Pulmonary artery endothelial cell (primary cell): ENCODE results near the gene CHRNE. TPM values are rescaled to one million over a fixed set of nuclear protein-coding genes. Genes with fewer than 3 reads are reported as not detected.

Experiments
- DNase-seq: peaks from one replicate; pipeline ENCODE4 v3.0.0-alpha.2; 2011; ENCODE audit warnings: low read depth, low spot score
- total RNA-seq: library from RNA; depleted of rRNA; stranded (reverse); fragments of >200 nt; gene quantifications from 2 replicates; pipeline ENCODE4 v1.2.3, GENCODE V29; 2014

CHRNE gene
- 0.53 and 3.2 TPM in 2 replicates for total RNA-seq

DNA sequence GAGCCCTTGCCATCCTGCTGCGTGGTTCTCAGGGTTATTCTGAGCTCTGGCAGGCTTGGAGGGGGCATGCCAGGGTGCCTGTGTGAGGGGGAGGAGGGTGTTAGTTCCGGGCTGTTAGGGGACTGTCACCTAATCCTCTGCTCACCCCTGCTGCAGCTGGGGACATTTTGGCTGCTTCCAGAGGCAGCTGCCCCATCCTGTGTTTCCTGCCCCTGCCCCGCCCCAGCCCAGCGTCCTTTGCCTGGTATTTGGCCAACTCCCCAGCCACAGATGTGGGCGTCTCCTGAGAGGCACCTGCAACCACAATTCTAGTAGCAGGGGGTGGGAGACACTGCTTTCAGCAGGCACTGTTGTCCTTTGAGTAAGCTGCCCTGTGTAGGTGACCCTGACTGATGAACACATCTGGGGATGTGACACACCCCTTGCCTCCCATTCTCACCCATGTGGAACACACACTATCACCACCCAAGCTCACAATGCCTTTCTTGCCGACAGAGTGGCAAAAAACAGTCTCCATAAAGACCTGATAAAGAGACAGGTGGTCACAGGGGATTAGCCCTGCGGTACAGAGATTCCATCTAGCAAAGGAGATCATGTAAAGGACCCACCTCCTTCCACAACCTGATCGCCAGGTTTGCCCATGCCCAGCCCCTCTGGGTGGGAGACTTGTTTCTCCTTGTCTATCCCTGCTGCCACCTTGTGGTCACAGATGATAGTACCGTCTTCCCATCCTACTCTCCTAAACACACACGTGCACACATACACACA, at the start of gene CHRNE:
CHRNE (minus strand) TSS at position 48 of the 768 bp plus-strand sequence; CDS start at position 13, 35 bp downstream.
- peak; percentile 55 for DNase-seq

DNA sequence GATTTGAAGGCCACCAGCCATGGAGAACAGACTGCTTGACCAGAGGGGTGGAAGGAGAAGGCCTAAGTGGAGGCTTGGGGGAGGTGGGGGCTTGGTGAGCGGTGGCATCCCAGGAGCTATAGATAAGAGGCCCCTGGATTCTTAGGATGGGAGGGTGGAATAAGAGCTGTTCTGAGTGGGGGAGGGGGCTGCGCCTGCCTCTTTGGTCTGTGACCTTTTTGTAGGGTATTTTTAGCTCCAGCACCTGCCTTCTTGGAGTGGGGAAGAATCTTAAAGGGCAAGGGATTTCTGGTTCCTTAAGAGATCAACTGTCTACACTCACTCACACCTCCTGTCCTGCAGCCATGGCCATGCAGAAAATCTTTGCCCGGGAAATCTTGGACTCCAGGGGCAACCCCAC, 48.6 kb upstream of the CHRNE start:
- DNase-seq = no peak

DNA sequence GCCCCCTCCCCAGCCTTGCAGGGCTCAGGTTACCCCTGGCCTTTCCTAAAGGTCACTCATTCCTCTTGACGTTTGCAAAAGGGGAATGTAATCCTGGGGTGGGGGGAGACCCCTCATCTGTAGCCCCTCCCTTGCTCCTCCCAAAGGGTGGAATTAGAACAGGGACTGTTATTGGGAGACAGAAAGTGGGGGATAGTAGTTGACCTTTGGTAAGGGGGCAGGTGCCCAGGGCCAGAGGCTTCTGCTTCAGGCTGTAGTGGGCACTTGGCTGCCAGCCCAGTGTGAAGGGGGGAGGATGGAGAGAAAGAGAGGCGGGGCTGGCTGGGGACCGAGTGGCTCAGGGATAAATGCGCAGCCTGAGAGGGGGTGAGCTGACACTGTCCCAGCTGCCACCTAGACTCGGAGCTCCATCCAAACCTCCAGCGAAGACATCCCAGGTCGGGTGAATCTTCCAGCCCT, 47.9 kb upstream of the CHRNE start, which contains the start of gene ENO3:
ENO3 (plus strand) TSS at position 374 of the 459 bp plus-strand sequence. CDS start 711 bp downstream, outside the sequence.
- no peak for DNase-seq

DNA sequence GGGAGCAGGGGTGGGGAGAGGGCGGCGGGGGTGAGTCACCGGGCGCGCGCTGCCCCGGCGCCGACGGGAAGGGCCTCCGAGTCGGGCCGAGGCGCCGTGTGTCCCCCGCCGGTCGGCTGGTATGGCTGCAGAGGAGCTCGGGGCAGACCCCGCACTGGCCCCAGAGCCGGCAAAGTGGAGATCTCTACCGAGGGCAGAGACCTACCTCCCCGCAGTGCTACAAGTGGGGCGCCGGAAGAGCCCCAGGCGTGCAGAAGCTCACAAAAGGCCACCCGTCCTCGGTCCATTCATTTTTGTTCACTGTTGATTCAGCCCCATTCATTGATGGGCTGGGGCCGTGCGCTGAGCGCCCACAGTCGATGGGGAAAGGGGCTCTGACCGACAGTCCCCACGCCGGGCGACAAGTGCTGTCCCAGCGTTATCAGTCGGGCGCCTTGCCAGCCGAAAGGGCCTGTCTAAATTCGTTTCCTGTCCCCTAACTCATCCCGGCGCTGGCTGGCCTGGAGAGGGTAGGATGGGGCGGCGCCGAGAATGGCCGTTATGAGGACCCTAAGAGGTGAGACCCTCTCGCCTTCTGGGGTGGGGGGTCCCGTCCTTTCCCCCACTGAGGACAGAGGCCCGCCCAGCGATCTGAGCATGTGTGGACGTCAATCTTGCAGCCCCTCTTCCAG, 47.3 kb upstream of the CHRNE start:
- DNase-seq = no peak

DNA sequence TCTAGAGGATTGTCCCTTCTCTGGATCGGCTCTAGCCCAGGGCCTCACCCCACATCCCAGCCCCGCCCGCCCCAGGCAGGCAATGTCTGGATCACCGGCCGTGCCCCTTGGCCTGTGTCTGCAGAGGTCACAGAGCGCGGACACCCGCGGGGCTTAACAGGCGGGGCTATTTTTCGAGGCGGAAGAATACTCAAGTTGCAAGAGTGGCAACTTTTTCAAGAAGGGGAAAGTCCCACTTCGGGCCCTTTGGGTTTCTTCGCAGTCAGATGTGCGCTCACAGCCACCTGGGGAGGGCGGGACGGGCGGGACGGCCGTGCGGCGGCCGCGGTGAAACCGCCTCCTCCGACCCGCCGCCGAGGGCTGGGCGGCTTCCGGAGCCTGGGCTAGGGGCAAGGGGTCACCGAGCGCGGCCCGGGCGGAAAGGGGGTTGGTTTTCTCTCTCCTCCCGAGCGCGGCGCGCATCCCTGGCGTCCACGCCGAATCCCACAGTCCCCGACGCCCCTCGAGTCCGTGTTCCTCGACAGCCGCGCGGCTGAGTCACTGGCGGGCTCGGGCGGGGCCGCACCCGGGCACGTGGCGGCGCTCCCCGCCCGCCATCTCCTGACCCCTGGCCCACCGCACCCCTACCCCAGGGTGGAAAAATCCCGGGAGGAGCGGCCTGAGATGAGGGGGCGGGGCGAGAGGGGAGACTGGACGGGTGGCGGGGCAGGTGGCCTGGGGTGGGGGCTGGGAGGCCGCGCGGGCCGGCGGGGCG, 46.6 kb upstream of the CHRNE start:
- DNase-seq = no peak

DNA sequence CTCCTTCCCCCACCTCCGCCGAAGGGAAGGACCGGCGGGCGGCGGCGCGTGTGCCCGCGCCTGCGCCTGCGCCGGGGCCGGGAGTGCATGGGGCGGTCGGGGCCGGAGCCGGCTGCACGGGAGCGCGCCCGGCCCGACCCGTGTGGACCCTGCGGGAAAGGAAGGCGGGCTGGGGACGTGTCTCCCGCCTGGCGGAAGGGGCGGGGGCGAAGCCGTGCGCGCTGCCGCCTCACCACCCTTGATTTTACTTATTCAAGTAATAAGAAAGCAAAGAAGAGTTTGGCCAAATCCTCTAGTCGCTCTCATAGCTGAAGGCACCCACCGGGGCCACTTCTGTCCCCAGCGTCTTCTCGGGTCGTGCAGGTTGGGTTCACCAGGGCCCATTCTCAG, 46.0 kb upstream of the CHRNE start:
- DNase-seq = no peak

DNA sequence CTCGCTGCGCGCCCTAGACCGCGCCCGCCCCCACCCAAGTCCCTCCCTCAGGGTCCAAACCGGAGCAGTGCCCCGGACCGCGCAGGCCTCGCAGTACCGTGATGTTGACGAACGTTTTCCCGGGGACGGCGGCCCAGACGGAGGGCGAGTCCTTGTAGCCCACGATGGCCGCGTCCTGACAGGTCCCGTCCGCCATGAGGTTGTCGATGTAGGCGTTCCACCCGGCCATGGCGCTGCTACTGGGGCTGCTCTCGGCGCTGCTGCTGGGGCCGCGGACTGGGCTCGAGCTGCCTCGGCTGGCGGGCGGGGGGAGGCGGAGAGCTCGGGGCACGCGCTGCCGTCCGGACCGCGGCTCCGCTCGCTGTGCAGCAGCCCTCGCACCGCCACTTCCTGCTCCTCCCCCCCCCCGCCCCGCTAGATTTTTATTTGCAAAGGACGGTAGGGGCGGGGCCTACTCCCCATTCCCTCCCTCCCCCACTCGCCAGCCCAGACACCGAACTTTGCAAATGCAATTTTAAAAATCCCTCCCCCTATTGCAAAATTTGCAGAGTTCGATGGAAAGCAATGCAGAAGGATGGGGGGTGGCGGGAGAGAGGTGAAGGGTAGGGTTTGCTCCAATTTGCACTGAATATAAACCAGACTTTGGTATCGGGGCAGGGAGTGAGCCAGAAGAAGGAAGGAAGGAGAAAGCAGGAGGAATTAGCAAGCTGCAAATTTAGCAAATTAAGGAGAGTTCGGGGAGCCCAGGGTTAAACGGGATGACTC, 45.5 kb upstream of the CHRNE start, which contains the start of gene PFN1:
PFN1 (minus strand) TSS at position 365 of the 765 bp plus-strand sequence; CDS start at position 229, 136 bp downstream.
- no peak for DNase-seq

DNA sequence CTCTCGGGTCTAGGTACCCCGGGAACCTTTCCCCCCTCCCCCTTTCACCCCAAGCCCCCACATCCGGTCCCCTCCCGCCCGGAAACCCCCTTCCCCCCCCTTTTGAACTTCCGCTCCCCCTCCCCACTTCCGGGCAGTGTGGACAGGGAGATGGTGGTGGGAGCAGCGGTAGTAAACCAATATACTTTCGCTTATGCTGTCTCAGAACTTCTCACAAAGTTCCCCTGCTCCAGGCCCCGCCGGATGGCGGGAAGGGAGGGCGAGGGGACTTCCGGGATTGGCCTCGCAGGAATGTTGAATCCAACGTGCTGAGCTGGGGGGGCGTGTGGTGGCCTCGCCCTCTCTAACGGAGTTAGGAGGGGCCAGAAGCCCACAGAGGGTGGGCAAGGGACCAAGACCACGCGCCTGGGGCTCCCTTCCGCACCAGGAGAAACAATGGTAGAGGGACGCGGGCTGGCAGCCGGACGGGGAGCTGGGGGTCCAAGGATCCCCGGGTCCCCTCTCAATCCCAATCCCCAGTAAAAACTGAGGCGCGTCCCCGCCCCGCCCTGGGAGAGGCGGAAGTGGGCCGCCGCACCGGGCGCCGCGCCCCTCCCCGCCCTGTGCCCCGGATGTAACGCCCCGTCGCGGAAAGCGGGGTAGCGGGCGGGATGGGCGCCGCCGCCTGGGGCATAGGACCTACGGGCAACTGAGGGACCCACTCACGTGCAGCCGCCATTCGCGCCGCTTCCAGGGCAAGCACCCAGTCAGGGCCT, 44.7 kb upstream of the CHRNE start:
- DNase-seq = no peak

DNA sequence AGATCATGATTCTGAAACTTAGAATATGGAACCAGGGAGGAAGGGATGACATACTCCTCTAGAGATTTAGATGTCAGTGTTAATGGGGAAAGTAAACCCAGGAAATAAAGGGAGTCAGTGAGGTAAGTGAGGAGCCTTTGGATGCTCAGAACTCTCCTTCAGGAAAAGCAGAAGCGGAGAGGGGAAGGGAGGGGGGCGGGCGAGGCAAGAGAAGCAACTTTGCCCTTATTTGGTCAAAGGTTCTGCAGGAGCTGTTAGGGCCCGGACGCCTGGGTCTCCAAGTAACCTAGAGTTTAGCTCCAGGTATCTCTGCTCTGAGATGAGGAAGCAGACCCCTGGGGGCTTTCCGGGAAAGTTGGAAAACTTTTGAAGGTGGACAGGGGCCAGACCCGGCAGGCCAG, 44.1 kb upstream of the CHRNE start:
- DNase-seq = no peak

DNA sequence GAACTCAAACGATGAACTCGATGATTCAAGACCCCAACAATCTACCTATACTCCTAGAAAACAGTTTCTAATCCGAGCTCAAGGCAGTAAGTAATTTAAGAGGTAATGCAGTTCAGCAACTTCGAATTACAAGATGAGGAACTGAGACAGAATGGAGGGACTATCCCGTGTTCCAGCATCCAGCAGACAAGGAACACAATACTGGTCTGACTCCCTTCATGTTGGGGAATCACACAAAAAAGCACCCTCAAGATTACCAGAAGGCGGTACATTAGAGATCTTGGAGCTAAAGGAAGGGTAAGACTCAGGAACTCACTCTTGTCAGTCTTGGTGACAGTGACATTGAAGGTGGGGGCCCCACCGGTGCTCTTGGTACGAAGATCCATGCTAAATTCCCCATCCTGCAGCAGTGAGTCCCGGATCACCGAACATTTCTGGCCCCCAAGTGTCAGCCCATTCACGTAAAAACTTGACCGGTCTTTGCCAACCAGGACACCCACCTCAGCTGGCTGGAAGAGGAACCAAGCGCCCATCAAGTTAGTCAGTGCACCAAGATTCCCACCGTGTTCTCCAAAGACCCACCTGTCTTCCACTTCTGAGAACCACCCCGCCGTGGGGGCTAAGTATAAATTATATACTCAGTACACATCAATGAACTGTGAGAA, 43.5 kb upstream of the CHRNE start:
- DNase-seq = no peak

DNA sequence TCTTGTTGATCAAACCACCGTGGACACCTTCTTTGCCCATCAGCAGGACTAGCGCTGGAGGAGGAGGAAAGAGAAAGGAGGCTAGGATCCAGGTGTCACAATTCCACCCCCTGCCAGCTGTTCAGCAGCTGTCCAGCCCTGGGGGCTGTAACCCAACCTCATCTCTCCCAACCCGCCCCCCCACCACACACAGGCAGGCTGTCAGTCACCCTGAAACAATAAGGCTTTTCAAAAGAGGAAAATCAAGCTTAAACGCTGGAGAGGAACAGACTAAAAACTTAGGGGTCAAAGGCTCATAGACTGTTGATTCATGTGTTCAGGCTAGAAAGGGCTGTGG, 43.0 kb upstream of the CHRNE start:
- no peak for DNase-seq

DNA sequence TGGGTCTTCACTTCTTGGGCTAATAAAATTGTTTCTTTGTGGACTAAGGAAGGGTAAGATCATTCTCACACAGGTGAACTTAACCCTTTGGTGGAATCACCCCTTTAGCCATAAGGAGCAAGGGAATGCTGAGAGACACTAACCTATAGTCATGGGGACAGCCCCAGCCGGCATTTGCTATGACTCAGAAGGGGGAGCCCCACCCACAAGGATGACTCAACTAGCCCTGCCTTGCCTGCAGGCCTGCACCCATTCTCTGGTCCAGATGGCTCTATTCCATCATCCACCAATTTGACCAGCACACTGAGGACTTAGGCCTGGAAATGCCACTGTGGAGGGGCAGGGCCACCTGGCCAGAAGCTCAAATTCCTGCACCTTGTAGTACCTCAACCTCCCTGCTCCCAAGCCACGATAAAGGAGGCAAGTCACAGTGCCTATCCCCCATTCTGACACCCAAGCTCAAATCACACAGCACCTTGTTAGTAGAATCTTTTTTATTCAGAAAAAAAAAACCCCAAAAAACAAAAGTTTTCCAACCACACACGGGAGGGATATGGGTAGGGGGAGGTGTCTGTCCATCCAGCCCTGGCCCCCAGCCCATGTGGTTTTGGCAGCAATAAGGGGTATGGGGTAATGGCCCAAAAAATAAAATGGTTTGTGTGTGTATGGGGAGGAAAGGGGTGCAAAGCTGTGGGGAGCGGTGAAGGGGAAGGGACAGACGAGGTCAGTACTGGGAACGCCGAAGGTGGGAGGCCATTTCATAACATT, 42.5 kb upstream of the CHRNE start:
- DNase-seq = no peak

DNA sequence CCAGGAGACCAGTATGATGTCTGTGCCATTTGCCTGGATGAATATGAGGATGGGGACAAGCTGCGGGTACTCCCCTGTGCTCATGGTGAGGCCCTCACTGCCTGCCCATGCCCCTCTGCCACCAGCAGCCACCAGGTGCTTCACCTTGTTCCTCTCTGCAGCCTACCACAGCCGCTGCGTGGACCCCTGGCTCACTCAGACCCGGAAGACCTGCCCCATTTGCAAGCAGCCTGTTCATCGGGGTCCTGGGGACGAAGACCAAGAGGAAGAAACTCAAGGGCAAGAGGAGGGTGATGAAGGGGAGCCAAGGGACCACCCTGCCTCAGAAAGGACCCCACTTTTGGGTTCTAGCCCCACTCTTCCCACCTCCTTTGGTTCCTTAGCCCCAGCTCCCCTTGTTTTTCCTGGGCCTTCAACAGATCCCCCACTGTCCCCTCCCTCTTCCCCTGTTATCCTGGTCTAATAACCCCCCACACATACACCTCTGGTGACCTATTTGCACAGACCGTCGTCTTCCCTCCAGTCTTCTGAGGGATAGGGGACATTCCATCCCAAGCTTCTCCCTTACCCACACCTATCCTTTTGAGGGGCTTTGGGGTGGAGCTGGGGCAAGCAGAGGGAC, 41.8 kb upstream of the CHRNE start:
- DNase-seq = no peak

DNA sequence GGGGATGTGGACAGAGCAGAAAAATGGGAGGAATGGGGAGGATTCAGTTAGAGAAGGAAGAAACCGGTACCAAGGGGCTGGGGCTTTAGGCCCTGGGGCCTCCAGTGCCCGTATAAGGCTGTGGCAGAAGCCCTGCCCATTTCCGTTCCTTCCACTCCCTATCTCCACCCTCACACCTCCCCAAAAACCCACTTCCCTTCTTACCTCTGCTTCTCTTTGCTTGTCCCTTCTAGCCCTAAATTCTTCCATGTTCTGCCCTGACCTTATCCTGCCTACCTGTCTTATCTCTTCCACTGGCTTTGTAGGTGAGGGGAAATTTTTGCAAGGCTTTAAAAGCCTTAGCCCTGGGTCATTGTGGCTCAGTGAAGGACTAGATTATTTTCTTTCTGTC, 41.3 kb upstream of the CHRNE start:
- no peak for DNase-seq

DNA sequence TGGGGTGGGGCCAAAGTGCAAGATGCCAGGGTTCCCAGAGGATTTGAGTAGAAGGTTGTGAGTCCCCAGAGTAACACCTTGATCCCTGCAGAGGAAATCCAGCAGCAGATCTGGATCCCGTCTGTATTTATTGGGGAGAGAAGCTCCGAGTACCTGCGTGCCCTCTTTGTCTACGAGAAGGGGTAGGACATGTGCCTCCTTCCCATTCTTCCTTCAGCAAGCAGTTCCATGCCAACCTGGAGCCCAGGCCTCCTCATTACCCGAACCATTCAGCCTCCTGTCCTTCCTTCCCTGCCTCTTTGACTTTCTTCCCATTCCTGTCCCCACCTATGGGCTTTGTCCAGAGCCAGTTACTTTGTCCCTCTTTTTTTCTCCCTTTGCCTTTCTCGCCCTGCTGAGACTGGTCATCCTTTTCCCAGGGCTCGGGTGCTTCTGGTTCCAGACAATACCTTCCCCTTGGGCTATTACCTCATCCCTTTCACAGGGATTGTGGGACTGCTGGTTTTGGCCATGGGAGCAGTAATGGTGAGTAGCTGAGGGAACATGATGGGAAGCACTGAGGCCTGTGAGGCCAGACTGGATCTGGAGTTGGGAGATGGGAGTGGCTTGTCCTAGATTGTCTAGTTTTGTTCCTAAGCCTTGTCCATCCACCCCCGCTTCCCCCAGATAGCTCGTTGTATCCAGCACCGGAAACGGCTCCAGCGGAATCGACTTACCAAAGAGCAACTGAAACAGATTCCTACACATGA, 40.0 kb upstream of the CHRNE start:
- no peak for DNase-seq

DNA sequence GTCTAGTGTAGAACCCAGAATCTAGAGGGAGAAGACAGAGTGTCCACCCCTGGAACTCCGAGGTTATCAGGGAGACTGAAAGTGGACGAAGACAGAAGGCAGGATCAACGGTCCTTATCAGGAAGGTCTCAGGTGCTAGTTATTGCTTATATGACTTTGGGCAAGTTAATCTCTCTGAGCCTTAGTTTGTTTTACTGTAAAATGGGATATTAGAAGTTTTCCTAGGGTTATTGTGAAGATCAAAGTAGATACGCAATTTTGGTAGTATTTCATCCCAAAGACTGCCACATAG, 38.4 kb upstream of the CHRNE start:
- no peak for DNase-seq

DNA sequence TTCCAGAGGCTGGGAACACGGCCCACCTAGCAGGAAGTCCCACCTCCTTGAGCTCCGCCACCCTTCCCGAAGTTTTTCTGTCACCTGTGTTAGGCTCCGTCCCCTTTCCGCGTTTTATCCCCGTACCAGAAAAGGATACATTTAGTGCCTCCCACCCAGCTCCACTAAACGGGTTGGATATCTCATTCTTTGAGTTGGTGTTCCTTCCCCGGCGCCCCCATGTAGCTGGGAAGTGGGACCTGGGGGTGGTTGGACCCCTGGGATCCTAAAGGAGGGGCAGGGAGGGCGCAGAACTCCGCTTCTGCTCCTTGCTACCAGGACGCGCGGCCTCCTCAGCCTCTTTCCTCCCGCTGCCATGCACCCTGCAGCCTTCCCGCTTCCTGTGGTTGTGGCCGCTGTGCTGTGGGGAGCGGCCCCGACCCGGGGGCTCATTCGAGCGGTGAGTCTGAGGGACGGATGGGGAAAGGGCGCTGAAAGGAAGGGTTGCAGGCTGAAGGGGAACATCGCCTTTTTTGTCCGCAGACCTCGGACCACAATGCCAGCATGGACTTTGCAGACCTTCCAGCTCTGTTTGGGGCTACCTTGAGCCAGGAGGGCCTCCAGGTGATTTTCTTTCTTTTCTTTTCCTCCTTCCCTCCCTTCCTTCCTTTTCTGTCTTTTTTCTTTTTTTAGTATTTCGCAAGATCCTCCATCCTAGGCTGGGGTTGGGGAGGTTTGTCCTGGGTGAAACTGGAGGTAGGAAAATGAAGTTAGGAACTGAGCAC, 37.8 kb upstream of the CHRNE start:
- DNase-seq = no peak
